ENCODE measurements around the gene CFAP61. TPM values are rescaled to one million over a fixed set of nuclear protein-coding genes. Genes with fewer than 3 reads are reported as not detected.
A peak's percentile ranks its signal among the peaks of the same experiment; 100 is the strongest.
"Not testable (repeated sequence)": the region's sequence is repeated elsewhere in the genome, so short reads cannot be mapped to it uniquely, and the experiment has no call there.

Gene CFAP61
- total RNA-seq, 4 donors from 2014 or later, result 0.34 to 1.6 (median 1.1) TPM

DNA sequence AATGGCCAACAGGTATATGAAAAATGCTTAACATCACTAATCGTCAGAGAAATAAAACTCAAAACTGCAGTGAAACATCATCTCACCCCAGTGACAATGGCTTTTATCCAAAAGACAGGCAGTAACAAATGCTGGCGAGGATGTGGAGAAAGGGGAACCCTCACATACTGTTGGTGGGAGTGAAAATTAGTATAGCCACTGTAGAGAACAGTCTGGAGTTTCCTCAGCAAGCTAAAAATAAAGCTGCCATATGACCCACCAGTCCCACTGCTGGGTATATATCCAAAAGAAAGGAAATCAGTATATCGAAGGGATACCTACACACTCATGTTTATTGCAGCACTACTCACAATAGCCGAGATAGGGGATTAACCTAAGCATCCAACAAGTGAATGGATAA, 292.1 kb downstream of the CFAP61 start:
- Histone ChIP-seq H3K9me3 (no peaks in the 10 kb centered on the region), H3K36me3 (no peaks in the 10 kb centered on the region), H3K27me3 (no peaks in the 10 kb centered on the region), H3K4me3 (replicated peaks in 1 of 3) (no peak overlapping the region), H3K4me1 (no peaks in the 10 kb centered on the region), H3K27ac (no peak overlapping the region)
- intact Hi-C loops (cut with DNase I), result no loop called here
- DNase-seq, result no peak
- 86 to 89% methylated on average over 4 of the region's 4 CpGs for WGBS, 2 donors
- TF ChIP-seq, protein P1, sequence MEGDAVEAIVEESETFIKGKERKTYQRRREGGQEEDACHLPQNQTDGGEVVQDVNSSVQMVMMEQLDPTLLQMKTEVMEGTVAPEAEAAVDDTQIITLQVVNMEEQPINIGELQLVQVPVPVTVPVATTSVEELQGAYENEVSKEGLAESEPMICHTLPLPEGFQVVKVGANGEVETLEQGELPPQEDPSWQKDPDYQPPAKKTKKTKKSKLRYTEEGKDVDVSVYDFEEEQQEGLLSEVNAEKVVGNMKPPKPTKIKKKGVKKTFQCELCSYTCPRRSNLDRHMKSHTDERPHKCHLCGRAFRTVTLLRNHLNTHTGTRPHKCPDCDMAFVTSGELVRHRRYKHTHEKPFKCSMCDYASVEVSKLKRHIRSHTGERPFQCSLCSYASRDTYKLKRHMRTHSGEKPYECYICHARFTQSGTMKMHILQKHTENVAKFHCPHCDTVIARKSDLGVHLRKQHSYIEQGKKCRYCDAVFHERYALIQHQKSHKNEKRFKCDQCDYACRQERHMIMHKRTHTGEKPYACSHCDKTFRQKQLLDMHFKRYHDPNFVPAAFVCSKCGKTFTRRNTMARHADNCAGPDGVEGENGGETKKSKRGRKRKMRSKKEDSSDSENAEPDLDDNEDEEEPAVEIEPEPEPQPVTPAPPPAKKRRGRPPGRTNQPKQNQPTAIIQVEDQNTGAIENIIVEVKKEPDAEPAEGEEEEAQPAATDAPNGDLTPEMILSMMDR (IDR thresholded peaks at IDR 0.05), result no peak
- no peak for TF ChIP-seq POLR2A (IDR thresholded peaks at IDR 0.05)

DNA sequence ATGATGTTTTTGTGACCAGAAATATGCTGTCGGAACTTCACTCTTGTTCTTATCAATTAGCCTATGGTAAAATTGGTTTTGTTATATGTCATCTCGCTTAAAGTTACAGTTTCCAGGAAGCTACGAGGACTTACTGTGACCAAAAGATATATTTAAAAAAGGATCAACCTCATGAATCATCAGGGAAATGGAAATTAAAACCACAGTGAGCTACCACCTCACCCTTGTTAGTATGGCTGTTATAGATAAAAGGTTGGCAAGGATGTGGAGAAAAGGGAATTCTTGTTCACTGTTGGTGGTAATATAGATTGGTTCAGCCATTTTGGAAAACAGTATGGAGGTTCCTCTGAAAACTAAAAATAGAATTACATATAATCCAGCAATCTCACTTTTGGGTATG, 301.2 kb downstream of the CFAP61 start:
- TF ChIP-seq, protein P1 (IDR thresholded peaks at IDR 0.05), result no peak
- TF ChIP-seq POLR2A (IDR thresholded peaks at IDR 0.05), result no peak
- H3K4me3 ChIP-seq (replicated peaks in 1 of 3), result no peak overlapping the region
- DNase-seq, result no peak
- H3K27me3 ChIP-seq, result no peaks in the 10 kb centered on the region
- H3K36me3 ChIP-seq, result no peaks in the 10 kb centered on the region
- no peak overlapping the region for H3K27ac ChIP-seq
- intact Hi-C loops (cut with DNase I), result no loop called here
- no peaks in the 10 kb centered on the region for H3K4me1 ChIP-seq
- no peaks in the 10 kb centered on the region for H3K9me3 ChIP-seq
- 80 to 82% methylated on average over 3 of the region's 3 CpGs for WGBS, 2 donors

DNA sequence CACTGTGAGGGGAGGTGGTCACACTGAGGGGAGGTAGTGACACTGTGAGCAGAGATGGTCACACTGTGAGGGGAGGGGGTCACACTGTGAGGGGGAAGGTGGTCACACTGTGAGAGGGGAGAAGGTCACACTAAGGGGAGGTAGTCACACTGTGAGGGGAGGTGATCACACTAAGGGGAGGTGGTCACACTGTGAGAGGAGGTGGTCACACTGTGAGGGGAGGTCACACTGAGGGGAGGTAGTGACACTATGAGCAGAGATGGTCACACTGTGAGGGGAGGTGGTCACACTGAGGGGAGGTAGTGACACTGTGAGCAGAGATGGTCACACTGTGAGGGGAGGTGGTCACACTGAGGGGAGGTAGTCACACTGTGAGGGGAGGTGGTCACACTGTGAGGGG, 303.2 kb downstream of the CFAP61 start:
- intact Hi-C loops (cut with DNase I); H3K4me1 ChIP-seq; H3K36me3 ChIP-seq; H3K27me3 ChIP-seq; H3K27ac ChIP-seq; DNase-seq; H3K9me3 ChIP-seq; H3K4me3 ChIP-seq (replicated peaks in 1 of 3): not testable (repeated sequence)

DNA sequence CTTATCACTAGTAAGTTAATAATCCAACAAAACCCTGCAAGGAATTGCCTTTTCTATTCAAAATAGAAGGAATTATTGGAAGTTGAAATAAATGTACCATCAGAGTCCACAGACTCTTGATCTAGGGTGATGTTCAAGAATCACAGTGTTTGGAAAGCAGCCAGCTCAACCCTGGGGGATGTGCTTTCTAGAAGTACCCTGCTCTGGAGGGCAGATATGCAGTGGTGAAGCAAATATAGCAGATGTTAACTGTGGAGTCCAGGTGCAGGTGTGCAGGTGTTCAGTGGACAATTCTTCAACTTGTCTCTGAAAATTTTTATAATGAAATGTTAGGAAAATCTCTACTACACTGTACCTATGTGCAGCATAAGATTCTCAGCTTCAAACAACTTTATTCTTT, 306.5 kb downstream of the CFAP61 start:
- H3K36me3 ChIP-seq, result no peaks in the 10 kb centered on the region
- DNase-seq, result no peak
- H3K9me3 ChIP-seq, result no peaks in the 10 kb centered on the region
- no peak overlapping the region for H3K4me3 ChIP-seq (replicated peaks in 1 of 3)
- TF ChIP-seq POLR2A (IDR thresholded peaks at IDR 0.05), result no peak
- TF ChIP-seq, protein P1 (IDR thresholded peaks at IDR 0.05), result no peak
- H3K27ac ChIP-seq, result no peak overlapping the region
- intact Hi-C loops (cut with DNase I), result no loop called here
- peaks cover 3% of the 10 kb centered on the region for H3K27me3 ChIP-seq
- peaks cover under 1 to 5% of the 10 kb centered on the region in 2 donors for H3K4me1 ChIP-seq

DNA sequence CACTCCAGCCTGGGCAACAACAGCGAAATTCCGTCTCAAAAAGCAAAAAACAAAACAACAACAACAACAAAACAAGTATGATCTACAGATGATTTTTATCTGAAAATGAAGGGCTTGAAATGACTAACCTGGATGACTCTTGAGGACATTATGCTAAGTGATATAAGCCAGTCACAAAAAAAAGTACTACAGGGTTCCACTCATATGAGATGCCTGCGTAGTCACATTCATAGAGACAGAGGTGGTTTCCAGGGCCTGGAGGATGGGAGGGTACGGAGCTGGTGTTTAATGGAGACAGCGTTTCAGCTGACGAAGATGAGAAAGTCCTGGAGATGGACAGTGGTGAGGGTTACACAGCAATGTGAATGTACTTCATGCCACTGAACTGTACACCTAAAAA, 307.3 kb downstream of the CFAP61 start:
- H3K9me3 ChIP-seq, result no peaks in the 10 kb centered on the region
- peaks cover 10% of the 10 kb centered on the region for H3K27me3 ChIP-seq
- H3K36me3 ChIP-seq, result no peaks in the 10 kb centered on the region
- TF ChIP-seq, protein P1 (IDR thresholded peaks at IDR 0.05), result no peak
- no peak for TF ChIP-seq POLR2A (IDR thresholded peaks at IDR 0.05)
- intact Hi-C loops (cut with DNase I), result no loop called here
- peaks cover 6 to 14% of the 10 kb centered on the region in 2 donors for H3K4me1 ChIP-seq
- H3K4me3 ChIP-seq (replicated peaks in 1 of 3), result no peak overlapping the region
- no peak overlapping the region for H3K27ac ChIP-seq
- 88 to 90% methylated on average over 6 of the region's 6 CpGs for WGBS, 2 donors
- DNase-seq, result no peak

DNA sequence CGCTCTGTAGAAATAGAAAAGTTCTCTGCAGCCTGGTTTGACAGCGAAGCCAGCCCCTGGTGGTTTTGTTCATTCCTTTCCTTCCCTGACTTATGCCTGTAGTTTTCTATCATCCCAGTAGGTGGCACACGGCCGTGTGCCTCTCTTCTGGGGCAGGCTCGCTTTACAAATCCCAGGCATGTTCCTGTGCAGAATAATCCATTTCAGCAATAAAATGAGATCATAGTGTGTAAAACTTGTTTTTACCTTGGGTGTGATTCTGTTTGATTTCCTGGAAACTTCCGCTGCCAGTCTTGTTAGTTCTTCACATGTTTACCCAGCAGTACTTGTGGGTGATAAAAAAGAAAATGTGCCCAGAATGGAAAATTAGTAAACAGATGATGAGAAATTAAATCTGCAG, 308.1 kb downstream of the CFAP61 start:
- Histone ChIP-seq H3K27ac (no peak overlapping the region), H3K9me3 (no peaks in the 10 kb centered on the region), H3K36me3 (no peaks in the 10 kb centered on the region), H3K4me3 (replicated peaks in 1 of 3) (no peak overlapping the region), H3K27me3 (peaks cover 18% of the 10 kb centered on the region), H3K4me1 (peaks cover 6 to 21% of the 10 kb centered on the region in 2 donors)
- intact Hi-C loops (cut with DNase I), result no loop called here
- no peak for TF ChIP-seq POLR2A (IDR thresholded peaks at IDR 0.05)
- TF ChIP-seq, protein P1 (IDR thresholded peaks at IDR 0.05), result peak; percentile 28 to 81 (median 70)
- DNase-seq, result peak; percentile 40 to 51
- 4 to 7% methylated on average over 6 of the region's 6 CpGs for WGBS, 2 donors

Data from thyroid gland (tissue), 4 donors.